ENCODE data around the gene FBXO42. TPM values are rescaled to one million over a fixed set of nuclear protein-coding genes. Genes with fewer than 3 reads are reported as not detected.
A peak's percentile ranks its signal among the peaks of the same experiment; 100 is the strongest.

Gene FBXO42
- total and polyA plus RNA-seq, 2 of the 13 experiments (the other 11 are each of a cell fraction or from before 2014, with no cell fraction given): 7.6 to 17.5 TPM

- 0 out of 2 replicates have a peak, but pooled peaks have one; percentile 39 for TF ChIP-seq ZNF878 (CRISPR knock-in tag; IDR thresholded peaks at IDR 0.05)
- TF ChIP-seq RFX1 (IDR thresholded peaks at IDR 0.05): no peak
- TF ChIP-seq POLR2G (IDR thresholded peaks at IDR 0.05; ENCODE audit: low read depth, low read length): peak; percentile 51; the same call in 1 of the 2 replicates
- no peak for TF ChIP-seq NR2F6 (IDR thresholded peaks at IDR 0.05)
- 0 out of 2 replicates have a peak, but pooled peaks have one; percentile 13 for TF ChIP-seq NR2F6 (CRISPR knock-in tag; IDR thresholded peaks at IDR 0.05)
- peak; percentile 91 for TF ChIP-seq STAG1 (CRISPR knock-in tag; IDR thresholded peaks at IDR 0.05)
- no peak for TF ChIP-seq ZNF230 (CRISPR knock-in tag; IDR thresholded peaks at IDR 0.05)
- TF ChIP-seq RAD21 (CRISPR knock-in tag; IDR thresholded peaks at IDR 0.05): peak; percentile 81
Observed at GRCh38 chr1:16243936-16244649, 108.2 kb downstream of the FBXO42 start (continued).

GRCh38 chr1:16243215-16243610 is 109.1 kb downstream of the FBXO42 start:
- in situ Hi-C loops (cut with HindIII; ENCODE audit: extremely low pct_ligation_motif_present, low pct_unique_long_range_greater_than_20kb): loop anchor here (5.0 kb wide), 2 partner anchors 36 to 166 kb away; no protein-coding TSS in a partner anchor
- CTCF ChIA-PET (ENCODE audit: low intra/inter-chr PET ratio, low total read pairs): no interaction called here
- no peaks in the 10 kb centered on the region for H3K9me3 ChIP-seq (ENCODE audit: low read length)
- TF ChIP-seq TAF1 (CRISPR knock-in tag; IDR thresholded peaks at IDR 0.05): no peak
- TF ChIP-seq HNRNPUL1 (IDR thresholded peaks at IDR 0.05; ENCODE audit: low read depth, low read length): no peak
- TF ChIP-seq MYPOP (CRISPR knock-in tag; IDR thresholded peaks at IDR 0.05): no peak
- TF ChIP-seq ELF3 (CRISPR knock-in tag; IDR thresholded peaks at IDR 0.05): no peak
- no peak for TF ChIP-seq RXRB (CRISPR knock-in tag; IDR thresholded peaks at IDR 0.05; ENCODE audit: borderline replicate concordance)
- no peak for TF ChIP-seq ZNF34 (CRISPR knock-in tag; IDR thresholded peaks at IDR 0.05; ENCODE audit: borderline replicate concordance)
- no peak for TF ChIP-seq ZBTB10 (CRISPR knock-in tag; IDR thresholded peaks at IDR 0.05; ENCODE audit: borderline replicate concordance)
- no peak for TF ChIP-seq MZF1 (CRISPR knock-in tag; IDR thresholded peaks at IDR 0.05; ENCODE audit: borderline replicate concordance)
- TF ChIP-seq SNAPC2 (CRISPR knock-in tag; IDR thresholded peaks at IDR 0.05): no peak
- no peak for TF ChIP-seq RNF2 (conservative IDR thresholded peaks at IDR 0.05; ENCODE audit: low read depth)
- TF ChIP-seq ZNF775 (CRISPR knock-in tag; IDR thresholded peaks at IDR 0.05; ENCODE audit: borderline replicate concordance): no peak
- TF ChIP-seq ZNF501 (CRISPR knock-in tag; IDR thresholded peaks at IDR 0.05): no peak
- TF ChIP-seq SMYD3 (CRISPR knock-in tag; IDR thresholded peaks at IDR 0.05): no peak
- no peak for TF ChIP-seq ZNF576 (CRISPR knock-in tag; IDR thresholded peaks at IDR 0.05)

More at GRCh38 chr1:16243215-16243610, 109.1 kb downstream of the FBXO42 start:
- FAIRE-seq: no peak
- H3K79me2 ChIP-seq (ENCODE audit: insufficient read depth, low read length): no peaks in the 10 kb centered on the region
- no peak for DNase-seq (ENCODE audit: low spot score)
- BruUV-seq (replicated peaks): no TSS peak
- no peaks in the 10 kb centered on the region for H3K27me3 ChIP-seq (ENCODE audit: control insufficient read depth in 1 of 2, insufficient read depth in 2 of 2, low read length in 2 of 2)
- 34% methylated on average over 8 of the region's 8 CpGs for WGBS (ENCODE audit: low lambda C conversion rate)
- POLR2A ChIA-PET: no interaction called here
- no peaks in the 10 kb centered on the region for H4K20me1 ChIP-seq (ENCODE audit: insufficient read depth, low read length)
- H2AFZ ChIP-seq (ENCODE audit: low read length): no peak overlapping the region
- H3K36me3 ChIP-seq (replicated peaks in 1 of 2; ENCODE audit: control insufficient read depth in 1 of 2, insufficient read depth in 2 of 2, low read length in 2 of 2): peaks cover 2 to 5% of the 10 kb centered on the region in 2 experiments; a peak in 1 of 5 replicates
- H3K4me1 ChIP-seq (ENCODE audit: insufficient read depth, low read length): peaks cover 39% of the 10 kb centered on the region
- intact Hi-C loops (cut with micrococcal nuclease; ENCODE audit: unreplicated experiment): no loop called here
- no peak overlapping the region for H3K27ac ChIP-seq (ENCODE audit: extremely low read length, insufficient read depth, low read length)
- H3K4me2 ChIP-seq (ENCODE audit: low read depth, low read length): no peak overlapping the region
- H3K9ac ChIP-seq (ENCODE audit: insufficient read depth, low read depth, low read length): no peak overlapping the region
- H3K4me3 ChIP-seq (replicated peaks in 1 of 3; ENCODE audit: insufficient read depth in 1 of 3, low read depth in 2 of 3, low read length in 3 of 3): no peak overlapping the region
- ATAC-seq: peak; percentile 4; the same call in 2 of the 3 replicates
